ENCODE results near the gene IGSF23. TPM values are rescaled to one million over a fixed set of nuclear protein-coding genes. Genes with fewer than 3 reads are reported as not detected.
"Not testable (repeated sequence)": the region's sequence is repeated elsewhere in the genome, so short reads cannot be mapped to it uniquely, and the experiment has no call there.

IGSF23 gene
- total RNA-seq, 1 experiment from 2014 or later: not detected

DNA sequence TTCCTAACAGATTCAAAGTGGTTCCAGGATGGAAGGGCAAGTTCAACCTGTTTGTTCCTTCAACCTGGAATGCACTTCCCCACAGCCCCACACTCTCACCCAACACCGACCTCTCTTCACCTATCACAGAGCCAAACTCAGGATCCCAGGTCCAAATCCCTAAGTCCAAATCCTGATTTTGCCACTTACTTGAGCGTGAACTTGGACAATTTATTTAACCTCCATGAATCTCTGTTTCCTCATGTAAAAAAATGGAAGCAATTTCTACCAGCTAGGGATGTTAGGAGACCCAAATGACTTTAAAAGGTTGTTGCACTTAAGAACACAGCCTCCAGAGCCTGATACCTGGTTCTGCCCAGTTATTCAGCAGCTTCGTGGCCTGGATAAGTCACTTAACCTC, 5.4 kb upstream of the IGSF23 start:
- ChIA-PET CTCF (no interaction called here), POLR2A (ENCODE audit: low non-redundant PET) (no interaction called here)
- no peaks in the 10 kb centered on the region for H3K9me3 ChIP-seq (ENCODE audit: low read depth, low read length, poor library complexity, severe bottlenecking)
- DNase-seq (ENCODE audit: low spot score): peak; percentile 11
- TF ChIP-seq EZH2 (IDR thresholded peaks at IDR 0.05; ENCODE audit: borderline replicate concordance, low read depth, low read length, poor library complexity, severe bottlenecking): no peak
- TF ChIP-seq, protein P1, sequence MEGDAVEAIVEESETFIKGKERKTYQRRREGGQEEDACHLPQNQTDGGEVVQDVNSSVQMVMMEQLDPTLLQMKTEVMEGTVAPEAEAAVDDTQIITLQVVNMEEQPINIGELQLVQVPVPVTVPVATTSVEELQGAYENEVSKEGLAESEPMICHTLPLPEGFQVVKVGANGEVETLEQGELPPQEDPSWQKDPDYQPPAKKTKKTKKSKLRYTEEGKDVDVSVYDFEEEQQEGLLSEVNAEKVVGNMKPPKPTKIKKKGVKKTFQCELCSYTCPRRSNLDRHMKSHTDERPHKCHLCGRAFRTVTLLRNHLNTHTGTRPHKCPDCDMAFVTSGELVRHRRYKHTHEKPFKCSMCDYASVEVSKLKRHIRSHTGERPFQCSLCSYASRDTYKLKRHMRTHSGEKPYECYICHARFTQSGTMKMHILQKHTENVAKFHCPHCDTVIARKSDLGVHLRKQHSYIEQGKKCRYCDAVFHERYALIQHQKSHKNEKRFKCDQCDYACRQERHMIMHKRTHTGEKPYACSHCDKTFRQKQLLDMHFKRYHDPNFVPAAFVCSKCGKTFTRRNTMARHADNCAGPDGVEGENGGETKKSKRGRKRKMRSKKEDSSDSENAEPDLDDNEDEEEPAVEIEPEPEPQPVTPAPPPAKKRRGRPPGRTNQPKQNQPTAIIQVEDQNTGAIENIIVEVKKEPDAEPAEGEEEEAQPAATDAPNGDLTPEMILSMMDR (conservative IDR thresholded peaks at IDR 0.05; ENCODE audit: low read depth, low read length): no peak
- no peak overlapping the region for H3K27ac ChIP-seq (ENCODE audit: low read depth, low read length, poor library complexity, severe bottlenecking)
- no peak overlapping the region for H3K4me3 ChIP-seq (ENCODE audit: low read depth, low read length, poor library complexity, severe bottlenecking)
- no peaks in the 10 kb centered on the region for H3K36me3 ChIP-seq (ENCODE audit: insufficient read depth, low read length, poor library complexity, severe bottlenecking)
- no peaks in the 10 kb centered on the region for H3K27me3 ChIP-seq (replicated peaks; ENCODE audit: insufficient read depth, low read depth, low read length, poor library complexity)
- BruUV-seq (replicated peaks): no TSS peak
- intact Hi-C loops (cut with micrococcal nuclease; ENCODE audit: unreplicated experiment): no loop called here
- peaks cover 16% of the 10 kb centered on the region for H3K4me1 ChIP-seq (ENCODE audit: insufficient read depth, low read length, poor library complexity, severe bottlenecking)

DNA sequence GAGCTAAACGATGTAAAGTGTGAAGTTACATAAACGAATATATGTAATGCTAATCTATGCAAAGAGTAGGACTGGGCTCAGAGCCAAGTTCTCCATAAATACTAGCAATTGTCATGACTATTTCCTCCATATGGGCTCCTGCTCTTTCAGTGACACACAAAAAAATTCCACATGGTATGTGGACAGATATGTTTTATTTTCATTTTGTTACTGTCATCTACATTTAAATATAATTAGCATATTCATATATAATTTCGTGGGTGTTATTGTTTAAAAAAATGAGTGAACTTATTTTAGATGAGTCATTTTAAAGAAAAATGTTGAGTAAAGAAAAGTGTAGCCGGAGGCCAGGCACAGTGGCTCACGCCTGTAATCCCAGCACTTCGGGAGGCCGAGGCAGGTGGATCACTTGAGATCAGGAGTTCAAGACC, 5.0 kb upstream of the IGSF23 start:
- Histone ChIP-seq H3K9me3 (ENCODE audit: low read depth, low read length, poor library complexity, severe bottlenecking) (no peaks in the 10 kb centered on the region), H3K4me1 (ENCODE audit: insufficient read depth, low read length, poor library complexity, severe bottlenecking) (peaks cover 16% of the 10 kb centered on the region), H3K36me3 (ENCODE audit: insufficient read depth, low read length, poor library complexity, severe bottlenecking) (no peaks in the 10 kb centered on the region), H3K27ac (ENCODE audit: low read depth, low read length, poor library complexity, severe bottlenecking) (peak overlapping the region; percentile 30), H3K4me3 (ENCODE audit: low read depth, low read length, poor library complexity, severe bottlenecking) (no peak overlapping the region), H3K27me3 (replicated peaks; ENCODE audit: insufficient read depth, low read depth, low read length, poor library complexity) (no peaks in the 10 kb centered on the region)
- ChIA-PET CTCF (no interaction called here), POLR2A (ENCODE audit: low non-redundant PET) (no interaction called here)
- DNase-seq (ENCODE audit: low spot score): peak; percentile 86
- BruUV-seq (replicated peaks): no TSS peak
- intact Hi-C loops (cut with micrococcal nuclease; ENCODE audit: unreplicated experiment): no loop called here
- TF ChIP-seq, protein P1 (conservative IDR thresholded peaks at IDR 0.05; ENCODE audit: low read depth, low read length): no peak
- TF ChIP-seq EZH2 (IDR thresholded peaks at IDR 0.05; ENCODE audit: borderline replicate concordance, low read depth, low read length, poor library complexity, severe bottlenecking): no peak

DNA sequence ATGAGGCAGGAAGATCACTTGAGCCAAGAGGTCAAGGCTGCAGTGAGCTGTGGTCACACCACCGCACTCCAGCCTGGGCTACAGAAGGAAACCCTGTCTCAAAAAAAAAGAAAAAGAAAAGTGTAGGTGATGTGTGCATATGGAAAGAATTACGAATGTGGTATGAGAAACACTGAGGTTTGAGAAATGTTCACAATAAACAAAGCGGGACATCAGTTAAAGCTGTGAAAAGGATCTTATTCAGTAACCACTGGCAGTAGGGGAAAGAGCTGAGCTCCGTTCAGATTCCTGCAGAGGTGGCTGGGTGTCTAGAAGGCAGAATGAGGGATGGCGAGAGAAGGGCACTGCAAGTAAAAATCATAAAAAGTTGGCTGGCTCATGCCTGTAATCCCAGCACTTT, 4.1 kb upstream of the IGSF23 start:
- ChIA-PET CTCF (no interaction called here), POLR2A (ENCODE audit: low non-redundant PET) (no interaction called here)
- H3K9me3 ChIP-seq (ENCODE audit: low read depth, low read length, poor library complexity, severe bottlenecking): no peaks in the 10 kb centered on the region
- no TSS peak for BruUV-seq (replicated peaks)
- no peaks in the 10 kb centered on the region for H3K27me3 ChIP-seq (replicated peaks; ENCODE audit: insufficient read depth, low read depth, low read length, poor library complexity)
- H3K4me1 ChIP-seq (ENCODE audit: insufficient read depth, low read length, poor library complexity, severe bottlenecking): peaks cover 16% of the 10 kb centered on the region
- no peak overlapping the region for H3K4me3 ChIP-seq (ENCODE audit: low read depth, low read length, poor library complexity, severe bottlenecking)
- no peak for DNase-seq (ENCODE audit: low spot score)
- intact Hi-C loops (cut with micrococcal nuclease; ENCODE audit: unreplicated experiment): no loop called here
- peak overlapping the region; percentile 30 for H3K27ac ChIP-seq (ENCODE audit: low read depth, low read length, poor library complexity, severe bottlenecking)
- no peaks in the 10 kb centered on the region for H3K36me3 ChIP-seq (ENCODE audit: insufficient read depth, low read length, poor library complexity, severe bottlenecking)
- TF ChIP-seq, protein P1 (conservative IDR thresholded peaks at IDR 0.05; ENCODE audit: low read depth, low read length): no peak
- no peak for TF ChIP-seq EZH2 (IDR thresholded peaks at IDR 0.05; ENCODE audit: borderline replicate concordance, low read depth, low read length, poor library complexity, severe bottlenecking)

DNA sequence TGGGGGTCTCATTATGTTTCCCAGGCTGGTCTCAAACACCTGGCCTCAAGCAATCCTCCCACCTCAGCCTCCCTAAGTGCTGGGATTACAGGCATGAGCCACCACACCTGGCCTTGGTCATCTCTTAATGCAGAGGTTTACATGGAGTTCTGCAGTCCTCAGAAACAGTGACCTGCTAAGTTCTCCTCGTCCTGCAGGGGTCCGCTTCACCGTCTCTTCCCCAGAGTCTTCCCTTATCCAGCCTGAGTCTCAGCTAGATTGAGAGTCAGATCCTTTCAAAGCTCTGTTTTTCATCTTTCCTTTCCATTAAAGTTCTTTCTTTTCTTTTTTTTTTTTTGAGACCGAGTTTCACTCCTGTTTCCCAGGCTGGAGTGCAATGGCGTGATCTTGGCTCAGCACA, 2.9 kb upstream of the IGSF23 start:
- CTCF ChIA-PET: not testable (repeated sequence)

More for the DNA sequence above, 2.9 kb upstream of the IGSF23 start:
- H3K4me3 ChIP-seq (ENCODE audit: low read depth, low read length, poor library complexity, severe bottlenecking); DNase-seq (ENCODE audit: low spot score); H3K27ac ChIP-seq (ENCODE audit: low read depth, low read length, poor library complexity, severe bottlenecking); BruUV-seq (replicated peaks); H3K36me3 ChIP-seq (ENCODE audit: insufficient read depth, low read length, poor library complexity, severe bottlenecking); H3K9me3 ChIP-seq (ENCODE audit: low read depth, low read length, poor library complexity, severe bottlenecking); H3K27me3 ChIP-seq (replicated peaks; ENCODE audit: insufficient read depth, low read depth, low read length, poor library complexity); intact Hi-C loops (cut with micrococcal nuclease; ENCODE audit: unreplicated experiment): not testable (repeated sequence)
- peaks cover 16% of the 10 kb centered on the region for H3K4me1 ChIP-seq (ENCODE audit: insufficient read depth, low read length, poor library complexity, severe bottlenecking)
- POLR2A ChIA-PET (ENCODE audit: low non-redundant PET): interaction anchor here (0.6 kb wide), 1 partner anchor 98 kb away, joined by 6 read pairs; no protein-coding TSS in a partner anchor
